GM21381 (cell line): ENCODE measurements around the gene CHST11.
"Not testable (repeated sequence)": the region's sequence is repeated elsewhere in the genome, so short reads cannot be mapped to it uniquely, and the experiment has no call there.

Source experiments
- ATAC-seq: cut with Tn5 transposase; IDR thresholded peaks from one replicate; pipeline ENCODE4 v1.9.1; 2021; ENCODE audit warnings: mild to moderate bottlenecking, moderate library complexity; ENCODE audit not compliant: unreplicated experiment

CHST11 gene

GRCh38 chr12:104599272-104600035, 142.7 kb downstream of the CHST11 start:
- no peak for ATAC-seq

- ATAC-seq: no peak
Observed at GRCh38 chr12:104600036-104600712, 143.4 kb downstream of the CHST11 start.

GRCh38 chr12:104600790-104601739, 144.3 kb downstream of the CHST11 start:
- no peak for ATAC-seq

GRCh38 chr12:104602406-104602805, 145.7 kb downstream of the CHST11 start:
- ATAC-seq: no peak

- no peak for ATAC-seq
Observed at GRCh38 chr12:104602896-104603295, 146.1 kb downstream of the CHST11 start.

GRCh38 chr12:104603545-104603973, 146.8 kb downstream of the CHST11 start:
- no peak for ATAC-seq

GRCh38 chr12:104604070-104604994, 147.6 kb downstream of the CHST11 start:
- ATAC-seq: peak; percentile 78

GRCh38 chr12:104604995-104605675, 148.4 kb downstream of the CHST11 start:
- no peak for ATAC-seq

GRCh38 chr12:104605685-104606084, 148.9 kb downstream of the CHST11 start:
- ATAC-seq: no peak

GRCh38 chr12:104608998-104609397, 152.2 kb downstream of the CHST11 start:
- ATAC-seq: no peak

GRCh38 chr12:104609445-104609844, 152.7 kb downstream of the CHST11 start:
- ATAC-seq: no peak

GRCh38 chr12:104610513-104611235, 153.9 kb downstream of the CHST11 start:
- no peak for ATAC-seq

- ATAC-seq: no peak
Observed at GRCh38 chr12:104611671-104612070, 154.9 kb downstream of the CHST11 start.

- not testable (repeated sequence) for ATAC-seq
Observed at GRCh38 chr12:104613372-104613771, 156.6 kb downstream of the CHST11 start.

GRCh38 chr12:104615048-104615561, 158.4 kb downstream of the CHST11 start:
- ATAC-seq: no peak

- ATAC-seq: no peak
Observed at GRCh38 chr12:104618691-104619090, 161.9 kb downstream of the CHST11 start.

- no peak for ATAC-seq
Observed at GRCh38 chr12:104619305-104619704, 162.6 kb downstream of the CHST11 start.

GRCh38 chr12:104620837-104621531, 164.2 kb downstream of the CHST11 start:
- no peak for ATAC-seq
